ENCODE results near the gene SKIC3.

GRCh38 chr5:95581576-95581975 lies 26.8 kb upstream of the SKIC3 start:
- TF ChIP-seq CTCF (IDR thresholded peaks at IDR 0.05; ENCODE audit: borderline replicate concordance, extremely low read depth, low read length, poor library complexity, severe bottlenecking) (no peak), EZH2 (IDR thresholded peaks at IDR 0.05; ENCODE audit: borderline replicate concordance, low read depth, low read length, severe bottlenecking) (no peak)
